Measurements from ENCODE around the gene IL19.
A peak's percentile ranks its signal among the peaks of the same experiment; 100 is the strongest.

IL19 gene

GRCh38 chr1:206737729-206738201 lies 32.8 kb upstream of the IL19 start:
- H3K27me3 ChIP-seq (ENCODE audit: low read length), result no peaks in the 10 kb centered on the region
- H3K79me2 ChIP-seq (ENCODE audit: insufficient read depth, low read length), result no peaks in the 10 kb centered on the region
- no peak overlapping the region for H3K27ac ChIP-seq (ENCODE audit: low read depth, low read length)
- H3F3A ChIP-seq (ENCODE audit: insufficient read depth), result peaks cover 5% of the 10 kb centered on the region; the same call in 1 of the 2 replicates
- H4K20me1 ChIP-seq (ENCODE audit: low read depth, low read length), result no peaks in the 10 kb centered on the region
- no peak overlapping the region for H3K4me3 ChIP-seq (ENCODE audit: insufficient read depth, low read length, poor library complexity, severe bottlenecking)
- H3K9ac ChIP-seq (ENCODE audit: low read length), result no peak overlapping the region
- no peak for TF ChIP-seq EZH2phosphoT487 (conservative IDR thresholded peaks at IDR 0.05; ENCODE audit: low read length)
- TF ChIP-seq, protein P1, sequence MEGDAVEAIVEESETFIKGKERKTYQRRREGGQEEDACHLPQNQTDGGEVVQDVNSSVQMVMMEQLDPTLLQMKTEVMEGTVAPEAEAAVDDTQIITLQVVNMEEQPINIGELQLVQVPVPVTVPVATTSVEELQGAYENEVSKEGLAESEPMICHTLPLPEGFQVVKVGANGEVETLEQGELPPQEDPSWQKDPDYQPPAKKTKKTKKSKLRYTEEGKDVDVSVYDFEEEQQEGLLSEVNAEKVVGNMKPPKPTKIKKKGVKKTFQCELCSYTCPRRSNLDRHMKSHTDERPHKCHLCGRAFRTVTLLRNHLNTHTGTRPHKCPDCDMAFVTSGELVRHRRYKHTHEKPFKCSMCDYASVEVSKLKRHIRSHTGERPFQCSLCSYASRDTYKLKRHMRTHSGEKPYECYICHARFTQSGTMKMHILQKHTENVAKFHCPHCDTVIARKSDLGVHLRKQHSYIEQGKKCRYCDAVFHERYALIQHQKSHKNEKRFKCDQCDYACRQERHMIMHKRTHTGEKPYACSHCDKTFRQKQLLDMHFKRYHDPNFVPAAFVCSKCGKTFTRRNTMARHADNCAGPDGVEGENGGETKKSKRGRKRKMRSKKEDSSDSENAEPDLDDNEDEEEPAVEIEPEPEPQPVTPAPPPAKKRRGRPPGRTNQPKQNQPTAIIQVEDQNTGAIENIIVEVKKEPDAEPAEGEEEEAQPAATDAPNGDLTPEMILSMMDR (IDR thresholded peaks at IDR 0.05; ENCODE audit: insufficient read depth, low read length, poor library complexity, severe bottlenecking), result no peak
- H3K9me3 ChIP-seq (ENCODE audit: insufficient read depth, low read length), result no peaks in the 10 kb centered on the region
- no peaks in the 10 kb centered on the region for H3K9me2 ChIP-seq (replicated peaks; ENCODE audit: insufficient read depth, low read length)
- no peak overlapping the region for H2AFZ ChIP-seq (ENCODE audit: low read depth, low read length, severe bottlenecking)
- H3K4me2 ChIP-seq (ENCODE audit: low read depth, low read length, poor library complexity, severe bottlenecking), result no peak overlapping the region
- no peaks in the 10 kb centered on the region for H3K36me3 ChIP-seq (ENCODE audit: low read length)

DNA sequence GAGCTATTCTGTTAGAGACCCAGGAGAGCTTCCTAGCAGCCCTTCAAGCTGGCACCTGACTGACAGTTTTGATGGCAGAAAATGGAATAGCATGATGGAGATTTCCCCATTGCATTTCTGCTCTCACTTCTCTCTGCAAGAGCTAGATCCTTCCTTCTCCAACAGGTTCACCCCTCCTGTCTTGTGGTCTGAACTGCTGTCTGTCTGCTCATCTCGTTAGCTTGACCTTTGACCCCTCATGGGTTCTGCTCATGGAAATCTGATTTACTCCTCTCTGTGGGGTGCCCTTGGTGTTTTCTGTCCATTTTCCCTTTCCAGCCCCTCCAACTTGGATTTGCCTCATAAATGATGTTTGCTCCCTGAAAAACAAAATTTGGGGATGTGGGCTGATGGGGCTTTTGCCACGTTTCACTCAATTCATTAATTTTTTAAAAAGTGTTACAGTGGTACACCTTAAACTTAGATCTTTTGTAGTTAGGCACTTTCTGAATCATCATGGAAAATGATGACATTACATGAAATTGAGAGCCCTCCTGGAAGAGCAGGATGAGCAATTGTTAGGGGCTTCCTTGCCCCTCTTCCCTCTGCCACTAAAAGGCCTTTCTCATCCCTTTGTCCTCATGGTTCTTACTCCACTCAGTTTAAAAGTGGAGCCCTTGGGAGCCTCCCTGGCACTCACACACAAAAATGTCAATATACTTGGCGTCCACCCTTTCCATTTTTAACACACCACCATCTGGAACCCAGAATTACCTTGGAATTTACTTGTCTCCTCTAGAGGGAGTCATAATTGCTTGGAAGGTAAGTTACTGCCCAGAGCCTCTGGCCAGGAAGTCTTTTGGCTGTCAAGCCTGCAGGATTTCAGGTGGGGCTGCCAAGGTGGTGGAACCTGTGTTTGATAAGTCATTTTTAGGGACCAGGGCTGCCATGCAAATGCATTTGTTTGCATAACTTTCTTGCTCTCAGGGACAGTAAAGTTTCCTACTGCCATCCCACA lies 31.9 kb upstream of the IL19 start:
- Histone ChIP-seq H3K9me2 (replicated peaks; ENCODE audit: insufficient read depth, low read length) (no peaks in the 10 kb centered on the region), H4K20me1 (ENCODE audit: low read depth, low read length) (no peaks in the 10 kb centered on the region), H3K27ac (ENCODE audit: low read depth, low read length) (no peak overlapping the region), H3K36me3 (ENCODE audit: low read length) (no peaks in the 10 kb centered on the region), H3K4me2 (ENCODE audit: low read depth, low read length, poor library complexity, severe bottlenecking) (no peak overlapping the region), H3K9ac (ENCODE audit: low read length) (no peak overlapping the region), H2AFZ (ENCODE audit: low read depth, low read length, severe bottlenecking) (no peak overlapping the region), H3K27me3 (ENCODE audit: low read length) (no peaks in the 10 kb centered on the region), H3K79me2 (ENCODE audit: insufficient read depth, low read length) (no peaks in the 10 kb centered on the region), H3F3A (ENCODE audit: insufficient read depth) (peaks cover 5% of the 10 kb centered on the region; the same call in 1 of the 2 replicates), H3K4me3 (ENCODE audit: insufficient read depth, low read length, poor library complexity, severe bottlenecking) (no peak overlapping the region), H3K9me3 (ENCODE audit: insufficient read depth, low read length) (no peaks in the 10 kb centered on the region)
- TF ChIP-seq EZH2phosphoT487 (conservative IDR thresholded peaks at IDR 0.05; ENCODE audit: low read length), result no peak
- TF ChIP-seq, protein P1 (IDR thresholded peaks at IDR 0.05; ENCODE audit: insufficient read depth, low read length, poor library complexity, severe bottlenecking), result no peak

DNA sequence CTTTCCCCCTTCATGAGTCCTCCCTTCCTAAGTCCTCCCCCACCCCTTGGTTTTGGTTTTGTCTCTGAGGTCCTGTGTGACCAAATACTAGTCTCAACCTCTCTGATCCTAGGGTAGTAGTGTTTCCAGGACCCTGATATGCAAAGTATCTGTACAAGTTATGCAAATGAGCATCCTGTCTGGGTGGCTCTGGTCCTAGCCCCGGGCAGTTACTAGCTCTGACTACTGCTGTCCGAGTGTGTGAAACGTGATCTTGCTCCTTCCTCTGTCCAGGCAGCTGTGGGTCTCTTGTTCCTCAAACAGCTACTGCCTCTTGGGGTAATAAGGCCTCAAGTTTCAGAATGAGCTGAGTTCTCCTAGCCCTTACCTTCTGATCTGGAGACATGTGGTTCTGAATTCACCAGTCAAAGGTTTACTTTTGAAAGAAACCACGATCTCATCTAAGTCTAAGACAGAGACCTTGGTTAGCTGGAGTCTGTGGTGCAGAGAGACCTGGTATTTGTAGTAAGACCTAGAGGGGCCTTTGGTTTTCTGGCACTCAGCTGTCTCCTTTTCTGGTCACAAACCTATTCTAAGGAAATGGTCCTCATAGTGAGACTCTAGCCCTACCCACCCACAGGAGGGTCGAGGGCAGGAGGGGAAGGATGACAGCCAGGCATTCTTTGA lies 31.0 kb upstream of the IL19 start:
- peak overlapping the region; percentile 8 for H3K4me2 ChIP-seq (ENCODE audit: low read depth, low read length, poor library complexity, severe bottlenecking)

More for the DNA sequence above, 31.0 kb upstream of the IL19 start:
- Histone ChIP-seq H3F3A (ENCODE audit: insufficient read depth) (peaks cover 5% of the 10 kb centered on the region; the same call in 1 of the 2 replicates), H3K9me3 (ENCODE audit: insufficient read depth, low read length) (no peaks in the 10 kb centered on the region), H2AFZ (ENCODE audit: low read depth, low read length, severe bottlenecking) (no peak overlapping the region), H4K20me1 (ENCODE audit: low read depth, low read length) (no peaks in the 10 kb centered on the region), H3K27ac (ENCODE audit: low read depth, low read length) (peak overlapping the region; percentile 52), H3K9me2 (replicated peaks; ENCODE audit: insufficient read depth, low read length) (no peaks in the 10 kb centered on the region), H3K79me2 (ENCODE audit: insufficient read depth, low read length) (no peaks in the 10 kb centered on the region), H3K9ac (ENCODE audit: low read length) (no peak overlapping the region), H3K27me3 (ENCODE audit: low read length) (no peaks in the 10 kb centered on the region), H3K36me3 (ENCODE audit: low read length) (no peaks in the 10 kb centered on the region), H3K4me3 (ENCODE audit: insufficient read depth, low read length, poor library complexity, severe bottlenecking) (no peak overlapping the region)
- TF ChIP-seq EZH2phosphoT487 (conservative IDR thresholded peaks at IDR 0.05; ENCODE audit: low read length), result no peak
- TF ChIP-seq, protein P1 (IDR thresholded peaks at IDR 0.05; ENCODE audit: insufficient read depth, low read length, poor library complexity, severe bottlenecking), result no peak
